ENCODE results near the gene FOXP4. TPM values are rescaled to one million over a fixed set of nuclear protein-coding genes. Genes with fewer than 3 reads are reported as not detected.

Gene FOXP4
- total RNA-seq, 1 donor from 2014 or later: 29.9 TPM

DNA sequence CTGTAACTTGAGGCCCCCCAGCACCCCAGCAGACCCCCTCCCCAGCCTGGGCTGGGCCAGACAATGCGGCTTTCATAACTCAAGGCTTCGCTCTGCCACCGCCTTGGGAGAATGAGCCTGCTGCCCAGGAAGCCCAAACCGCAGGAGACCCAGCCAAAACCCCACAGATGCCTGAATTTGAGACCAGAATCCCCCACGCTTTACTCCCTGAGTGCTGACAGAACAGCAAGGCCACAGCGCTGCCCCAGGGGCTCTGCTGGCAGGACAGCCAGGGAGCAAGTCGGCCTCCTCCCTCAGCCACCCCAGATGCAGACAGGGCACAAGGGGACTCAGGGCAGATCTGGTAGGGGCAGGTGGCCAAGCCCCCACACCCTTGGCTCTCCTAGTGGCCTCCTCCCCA is 94.2 kb downstream of the FOXP4 start:
- intact Hi-C loops (cut with DNase I): no loop called here
- ATAC-seq (no peak), DNase-seq (no peak)
- Histone ChIP-seq H3K36me3 (no peaks in the 10 kb centered on the region), H3K4me1 (peaks cover 27% of the 10 kb centered on the region), H3K4me3 (no peak overlapping the region), H3K9me3 (no peaks in the 10 kb centered on the region), H3K27ac (no peak overlapping the region), H3K27me3 (peaks cover 24% of the 10 kb centered on the region)
- TF ChIP-seq, protein P1, sequence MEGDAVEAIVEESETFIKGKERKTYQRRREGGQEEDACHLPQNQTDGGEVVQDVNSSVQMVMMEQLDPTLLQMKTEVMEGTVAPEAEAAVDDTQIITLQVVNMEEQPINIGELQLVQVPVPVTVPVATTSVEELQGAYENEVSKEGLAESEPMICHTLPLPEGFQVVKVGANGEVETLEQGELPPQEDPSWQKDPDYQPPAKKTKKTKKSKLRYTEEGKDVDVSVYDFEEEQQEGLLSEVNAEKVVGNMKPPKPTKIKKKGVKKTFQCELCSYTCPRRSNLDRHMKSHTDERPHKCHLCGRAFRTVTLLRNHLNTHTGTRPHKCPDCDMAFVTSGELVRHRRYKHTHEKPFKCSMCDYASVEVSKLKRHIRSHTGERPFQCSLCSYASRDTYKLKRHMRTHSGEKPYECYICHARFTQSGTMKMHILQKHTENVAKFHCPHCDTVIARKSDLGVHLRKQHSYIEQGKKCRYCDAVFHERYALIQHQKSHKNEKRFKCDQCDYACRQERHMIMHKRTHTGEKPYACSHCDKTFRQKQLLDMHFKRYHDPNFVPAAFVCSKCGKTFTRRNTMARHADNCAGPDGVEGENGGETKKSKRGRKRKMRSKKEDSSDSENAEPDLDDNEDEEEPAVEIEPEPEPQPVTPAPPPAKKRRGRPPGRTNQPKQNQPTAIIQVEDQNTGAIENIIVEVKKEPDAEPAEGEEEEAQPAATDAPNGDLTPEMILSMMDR (IDR thresholded peaks at IDR 0.05): no peak

DNA sequence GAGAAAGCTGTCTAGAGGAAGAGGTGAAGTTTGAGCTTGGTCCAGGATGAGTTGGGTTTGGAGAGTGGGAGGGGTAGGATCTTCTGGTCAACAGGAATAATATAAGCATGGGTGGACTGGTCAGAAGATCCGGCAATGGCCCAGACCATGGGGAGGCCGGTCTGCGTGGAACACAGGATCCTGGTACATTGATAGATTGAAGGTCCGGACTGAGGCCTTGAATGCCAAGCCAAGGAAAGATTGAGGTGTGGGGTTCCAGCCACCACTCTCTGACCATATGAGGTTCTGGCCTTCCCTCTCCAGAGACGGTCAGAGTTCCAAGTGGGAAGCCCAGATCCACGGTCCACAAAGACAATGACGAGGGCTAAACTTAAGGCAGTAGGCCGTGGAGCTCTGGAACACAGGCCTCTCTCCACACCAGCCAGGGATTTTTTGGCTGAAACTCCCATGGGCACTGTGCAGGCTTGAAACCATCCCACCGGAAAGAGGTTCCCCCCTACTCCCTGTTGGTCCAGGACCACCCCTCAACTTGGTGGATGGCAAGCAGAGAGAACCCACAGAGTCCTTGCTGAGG is 95.3 kb downstream of the FOXP4 start:
- TF ChIP-seq, protein P1 (IDR thresholded peaks at IDR 0.05): no peak
- Histone ChIP-seq H3K36me3 (no peaks in the 10 kb centered on the region), H3K9me3 (no peaks in the 10 kb centered on the region), H3K27me3 (peaks cover 24% of the 10 kb centered on the region), H3K4me1 (peaks cover 26% of the 10 kb centered on the region), H3K27ac (no peak overlapping the region), H3K4me3 (no peak overlapping the region)
- ATAC-seq (no peak), DNase-seq (peak; percentile 48)
- intact Hi-C loops (cut with DNase I): no loop called here

DNA sequence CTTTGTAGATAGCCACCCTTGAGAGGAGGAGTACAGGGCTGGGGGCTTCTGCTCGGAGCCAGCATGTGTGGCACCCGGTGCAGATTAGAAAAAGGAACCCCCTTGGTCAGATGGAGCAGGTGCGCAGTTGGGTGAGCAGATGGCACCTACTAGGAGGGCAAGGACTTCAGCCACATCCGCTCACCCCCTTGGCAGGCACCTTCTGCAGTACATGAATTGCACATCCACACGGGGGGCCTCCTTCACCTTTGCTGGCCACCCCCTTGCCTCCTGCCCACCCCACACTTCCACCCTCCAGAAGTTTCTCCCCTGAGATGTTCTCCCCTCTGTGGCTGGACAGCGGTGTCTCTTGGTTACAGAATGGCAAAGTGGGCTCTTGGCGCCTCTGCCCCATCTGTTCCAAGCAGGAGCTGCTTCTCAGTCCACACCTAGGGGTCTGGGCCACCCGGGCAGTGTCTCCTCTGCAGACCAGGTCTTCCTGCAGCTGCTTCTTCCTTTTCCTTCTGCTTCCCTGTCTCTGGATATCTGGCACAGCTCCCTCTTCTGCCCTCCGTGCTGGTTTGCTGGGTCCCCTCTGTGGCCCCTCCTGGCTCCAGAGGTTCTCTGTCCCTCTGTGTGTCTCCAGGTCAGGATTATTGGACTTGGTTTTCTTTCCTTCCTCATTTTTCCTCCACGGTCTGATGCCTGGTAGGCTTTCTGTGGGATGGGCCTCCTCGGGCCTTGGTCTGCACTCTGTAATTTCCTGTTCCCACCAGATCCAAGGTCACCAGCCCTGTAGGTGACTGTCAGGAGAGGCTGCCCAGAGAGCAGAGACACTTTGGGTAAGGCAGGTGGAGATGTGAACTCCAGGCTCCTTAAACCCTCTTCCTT is 96.1 kb downstream of the FOXP4 start:
- Histone ChIP-seq H3K9me3 (no peaks in the 10 kb centered on the region), H3K27ac (no peak overlapping the region), H3K4me3 (no peak overlapping the region), H3K4me1 (peaks cover 22% of the 10 kb centered on the region), H3K36me3 (no peaks in the 10 kb centered on the region), H3K27me3 (peaks cover 17% of the 10 kb centered on the region)
- no peak for ATAC-seq
- DNase-seq: no peak
- TF ChIP-seq, protein P1 (IDR thresholded peaks at IDR 0.05): no peak
- intact Hi-C loops (cut with DNase I): no loop called here

DNA sequence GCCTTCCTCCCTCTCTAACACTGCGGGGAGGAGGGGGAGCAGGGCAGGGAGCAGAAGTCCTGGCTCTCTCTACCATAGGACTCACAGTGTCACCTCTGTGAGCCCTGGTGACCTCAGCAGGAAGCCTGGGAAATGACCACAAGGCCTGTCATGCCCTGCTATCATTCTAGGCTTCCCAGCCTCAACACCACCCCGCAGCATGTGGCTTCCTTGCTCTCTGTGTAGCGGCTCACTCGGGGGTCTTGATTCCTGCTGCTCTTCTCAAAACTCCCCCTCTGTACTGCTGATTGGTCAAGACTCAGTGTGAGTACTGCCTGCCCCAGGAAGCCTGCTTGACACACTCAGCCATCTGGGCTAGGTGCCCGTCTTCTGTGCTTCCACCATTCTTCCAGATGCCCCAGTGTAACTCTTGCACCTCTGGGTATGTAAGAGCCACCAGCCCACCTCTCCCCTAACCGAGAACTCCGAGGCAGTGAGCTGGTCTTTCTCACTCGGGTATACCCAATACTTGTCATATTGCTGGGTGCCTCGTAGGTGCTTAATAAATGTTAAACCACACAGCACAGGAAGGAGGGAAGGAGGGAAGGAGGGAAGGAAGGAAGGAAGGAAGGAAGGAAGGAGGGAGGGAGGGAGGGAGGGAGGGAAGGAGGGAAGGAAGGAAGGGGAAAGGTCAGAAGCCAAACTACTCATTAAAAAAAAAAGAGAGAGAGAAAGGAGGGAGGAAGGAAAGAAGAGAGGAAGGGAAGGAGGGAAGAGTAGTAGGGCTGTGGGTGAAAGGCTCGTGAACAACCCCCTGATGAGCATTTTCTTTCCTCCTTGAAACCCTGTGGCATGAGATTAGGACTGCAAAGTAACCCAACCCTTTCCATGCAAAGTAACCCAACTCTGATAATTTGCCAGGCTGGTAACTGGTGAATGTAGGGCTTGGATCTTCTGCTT is 97.0 kb downstream of the FOXP4 start:
- TF ChIP-seq, protein P1 (IDR thresholded peaks at IDR 0.05): no peak
- no peak overlapping the region for H3K4me3 ChIP-seq
- H3K4me1 ChIP-seq: peaks cover 15% of the 10 kb centered on the region
- peaks cover 10% of the 10 kb centered on the region for H3K27me3 ChIP-seq
- DNase-seq (no peak), ATAC-seq (no peak)
- no peaks in the 10 kb centered on the region for H3K9me3 ChIP-seq
- intact Hi-C loops (cut with DNase I): no loop called here
- H3K27ac ChIP-seq: no peak overlapping the region
- H3K36me3 ChIP-seq: no peaks in the 10 kb centered on the region

DNA sequence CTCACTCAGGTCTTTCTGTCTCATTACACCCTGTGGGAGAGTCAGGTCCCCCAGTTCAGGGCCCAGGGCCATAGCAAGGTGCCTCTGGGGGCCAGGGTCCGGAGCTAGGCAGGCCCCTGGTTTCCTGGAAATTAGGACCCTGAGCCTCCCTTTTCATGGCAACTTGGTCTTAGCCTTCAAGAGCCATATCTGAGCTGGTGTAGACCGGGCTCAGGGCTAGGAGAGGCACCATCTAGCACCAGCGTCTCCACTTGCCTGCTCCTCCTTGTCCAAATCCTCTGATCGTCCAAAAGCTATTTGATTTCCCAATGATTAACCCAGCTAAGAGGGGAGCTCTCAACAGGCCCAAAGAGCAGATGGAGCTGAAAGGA is 97.7 kb downstream of the FOXP4 start:
- TF ChIP-seq, protein P1 (IDR thresholded peaks at IDR 0.05): no peak
- Histone ChIP-seq H3K9me3 (no peaks in the 10 kb centered on the region), H3K4me1 (peaks cover 8% of the 10 kb centered on the region), H3K27ac (no peak overlapping the region), H3K4me3 (no peak overlapping the region), H3K27me3 (peaks cover 4% of the 10 kb centered on the region), H3K36me3 (no peaks in the 10 kb centered on the region)
- intact Hi-C loops (cut with DNase I): no loop called here
- peak; percentile 48 for DNase-seq
- no peak for ATAC-seq
